HCT116 (cell line): ENCODE results near the gene KDM5A.

Experiments used
- CEBPB ChIP-seq: IDR thresholded peaks from 2 replicates; pipeline ENCODE4 v1.6.1; 2012; ENCODE audit warnings: low read depth
- ELF1 ChIP-seq: IDR thresholded peaks from 2 replicates; pipeline ENCODE4 v1.6.1; 2012; ENCODE audit warnings: low read depth, borderline replicate concordance
- EZH2 ChIP-seq: fragments of 200-600 bp; sonication (generic); IDR thresholded peaks from 2 replicates; pipeline ENCODE4 v1.6.1; 2017; ENCODE audit warnings: antibody characterized with exemption, mixed run types
- EZH2phosphoT487 ChIP-seq: fragments of 200-600 bp; IDR thresholded peaks from 2 replicates; pipeline ENCODE4 v1.6.1; 2018; ENCODE audit warnings: antibody characterized with exemption, borderline replicate concordance
- JUND ChIP-seq: IDR thresholded peaks from 2 replicates; pipeline ENCODE4 v1.6.1; 2012
- POLR2A ChIP-seq: IDR thresholded peaks from 2 replicates; pipeline ENCODE4 v1.7.0; 2011; ENCODE audit warnings: borderline replicate concordance; ENCODE audit not compliant: insufficient read depth, insufficient read length; ENCODE audit errors: extremely low read depth
- POLR2AphosphoS5 ChIP-seq: IDR thresholded peaks from 2 replicates; pipeline ENCODE4 v1.6.1; 2011; ENCODE audit warnings: mild to moderate bottlenecking, low read depth, low read length, moderate library complexity
- SIN3A ChIP-seq: IDR thresholded peaks from 2 replicates; pipeline ENCODE4 v1.6.1; 2012; ENCODE audit warnings: low read depth
- YY1 ChIP-seq: IDR thresholded peaks from 2 replicates; pipeline ENCODE4 v1.6.1; 2011; ENCODE audit warnings: low read length, low read depth, moderate library complexity, mild to moderate bottlenecking; ENCODE audit not compliant: insufficient replicate concordance; ENCODE audit errors: extremely low read depth
- ZNF274 ChIP-seq: fragments of 200-500 bp; sonication (Bioruptor generic); IDR thresholded peaks from 2 replicates; pipeline ENCODE4 v1.6.1; 2014; ENCODE audit warnings: mild to moderate bottlenecking, low read depth, low read length, inconsistent platforms
- TF ChIP-seq, protein P1 (sequence below), 3 experiments: fragments of 200-600 bp in 1 of 3; sonication (generic) in 1 of 3; IDR thresholded peaks in 2 of 3; conservative IDR thresholded peaks in 1 of 3; 2 replicates each; pipeline ENCODE4 v1.5.1; 2012 to 2017; ENCODE audit warnings: low read depth in 2 of 3, low read length in 2 of 3, antibody characterized with exemption in 1 of 3, borderline replicate concordance in 1 of 3, control low read depth in 1 of 3, mild to moderate bottlenecking in 1 of 3, mixed read lengths in 1 of 3, mixed run types in 1 of 3, moderate library complexity in 1 of 3; ENCODE audit not compliant: insufficient read depth in 1 of 3
- TF ChIP-seq, protein P2 (sequence below): IDR thresholded peaks from 2 replicates; pipeline ENCODE4 v1.6.1; 2012
- TF ChIP-seq, protein P3 (sequence below): IDR thresholded peaks from 2 replicates; pipeline ENCODE4 v1.6.1; 2012; ENCODE audit warnings: low read depth

DNA sequence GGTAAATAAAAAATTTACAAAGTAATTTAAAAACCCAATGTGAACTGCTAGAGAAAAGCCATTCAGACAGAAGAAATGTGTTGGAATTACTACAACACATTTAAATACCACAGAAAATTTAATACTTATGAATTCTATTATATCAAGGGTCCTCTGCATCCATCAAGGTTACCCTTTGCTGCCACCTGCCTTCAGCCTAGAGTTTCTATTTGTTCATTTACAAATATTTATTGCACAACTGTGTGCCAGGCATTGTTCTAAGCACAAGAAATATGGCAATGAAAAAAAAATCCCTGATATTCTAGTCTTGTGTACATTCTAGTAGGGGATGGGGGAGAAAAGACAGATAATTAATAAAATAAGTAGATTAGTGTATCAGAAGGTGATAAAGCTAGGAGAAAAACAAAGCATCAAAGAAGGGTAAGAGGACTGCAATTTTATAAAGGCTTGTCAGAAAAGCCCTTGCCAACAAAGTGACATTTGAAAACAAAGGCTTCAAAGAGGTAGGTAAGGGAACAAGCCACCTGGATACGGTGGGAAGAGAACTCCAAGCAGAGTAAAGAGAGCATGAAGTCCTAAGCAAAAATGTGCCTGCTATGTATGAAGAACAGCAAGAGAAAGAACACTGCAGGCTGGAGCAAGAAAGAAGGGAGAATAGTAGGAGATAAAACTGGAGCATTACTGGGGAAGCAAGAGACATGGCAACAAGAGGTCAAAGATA is 67.4 kb downstream of the KDM5A start:
- TF ChIP-seq, protein P1, sequence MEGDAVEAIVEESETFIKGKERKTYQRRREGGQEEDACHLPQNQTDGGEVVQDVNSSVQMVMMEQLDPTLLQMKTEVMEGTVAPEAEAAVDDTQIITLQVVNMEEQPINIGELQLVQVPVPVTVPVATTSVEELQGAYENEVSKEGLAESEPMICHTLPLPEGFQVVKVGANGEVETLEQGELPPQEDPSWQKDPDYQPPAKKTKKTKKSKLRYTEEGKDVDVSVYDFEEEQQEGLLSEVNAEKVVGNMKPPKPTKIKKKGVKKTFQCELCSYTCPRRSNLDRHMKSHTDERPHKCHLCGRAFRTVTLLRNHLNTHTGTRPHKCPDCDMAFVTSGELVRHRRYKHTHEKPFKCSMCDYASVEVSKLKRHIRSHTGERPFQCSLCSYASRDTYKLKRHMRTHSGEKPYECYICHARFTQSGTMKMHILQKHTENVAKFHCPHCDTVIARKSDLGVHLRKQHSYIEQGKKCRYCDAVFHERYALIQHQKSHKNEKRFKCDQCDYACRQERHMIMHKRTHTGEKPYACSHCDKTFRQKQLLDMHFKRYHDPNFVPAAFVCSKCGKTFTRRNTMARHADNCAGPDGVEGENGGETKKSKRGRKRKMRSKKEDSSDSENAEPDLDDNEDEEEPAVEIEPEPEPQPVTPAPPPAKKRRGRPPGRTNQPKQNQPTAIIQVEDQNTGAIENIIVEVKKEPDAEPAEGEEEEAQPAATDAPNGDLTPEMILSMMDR (IDR thresholded peaks at IDR 0.05 in 2 of 3, conservative IDR thresholded peaks at IDR 0.05 in 1 of 3; ENCODE audit: borderline replicate concordance in 1 of 3, insufficient read depth in 1 of 3, low read depth in 2 of 3, low read length in 2 of 3), result peak in 2 of 3 experiments; percentile 17 to 19; a peak in 2 of 6 replicates
- no peak for TF ChIP-seq ZNF274
- no peak for TF ChIP-seq YY1
- no peak for TF ChIP-seq POLR2AphosphoS5
- TF ChIP-seq POLR2A, result no peak
- TF ChIP-seq SIN3A, result no peak
- no peak for TF ChIP-seq EZH2
- TF ChIP-seq, protein P2, sequence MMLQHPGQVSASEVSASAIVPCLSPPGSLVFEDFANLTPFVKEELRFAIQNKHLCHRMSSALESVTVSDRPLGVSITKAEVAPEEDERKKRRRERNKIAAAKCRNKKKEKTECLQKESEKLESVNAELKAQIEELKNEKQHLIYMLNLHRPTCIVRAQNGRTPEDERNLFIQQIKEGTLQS, result no peak
- no peak for TF ChIP-seq JUND
- TF ChIP-seq, protein P3, sequence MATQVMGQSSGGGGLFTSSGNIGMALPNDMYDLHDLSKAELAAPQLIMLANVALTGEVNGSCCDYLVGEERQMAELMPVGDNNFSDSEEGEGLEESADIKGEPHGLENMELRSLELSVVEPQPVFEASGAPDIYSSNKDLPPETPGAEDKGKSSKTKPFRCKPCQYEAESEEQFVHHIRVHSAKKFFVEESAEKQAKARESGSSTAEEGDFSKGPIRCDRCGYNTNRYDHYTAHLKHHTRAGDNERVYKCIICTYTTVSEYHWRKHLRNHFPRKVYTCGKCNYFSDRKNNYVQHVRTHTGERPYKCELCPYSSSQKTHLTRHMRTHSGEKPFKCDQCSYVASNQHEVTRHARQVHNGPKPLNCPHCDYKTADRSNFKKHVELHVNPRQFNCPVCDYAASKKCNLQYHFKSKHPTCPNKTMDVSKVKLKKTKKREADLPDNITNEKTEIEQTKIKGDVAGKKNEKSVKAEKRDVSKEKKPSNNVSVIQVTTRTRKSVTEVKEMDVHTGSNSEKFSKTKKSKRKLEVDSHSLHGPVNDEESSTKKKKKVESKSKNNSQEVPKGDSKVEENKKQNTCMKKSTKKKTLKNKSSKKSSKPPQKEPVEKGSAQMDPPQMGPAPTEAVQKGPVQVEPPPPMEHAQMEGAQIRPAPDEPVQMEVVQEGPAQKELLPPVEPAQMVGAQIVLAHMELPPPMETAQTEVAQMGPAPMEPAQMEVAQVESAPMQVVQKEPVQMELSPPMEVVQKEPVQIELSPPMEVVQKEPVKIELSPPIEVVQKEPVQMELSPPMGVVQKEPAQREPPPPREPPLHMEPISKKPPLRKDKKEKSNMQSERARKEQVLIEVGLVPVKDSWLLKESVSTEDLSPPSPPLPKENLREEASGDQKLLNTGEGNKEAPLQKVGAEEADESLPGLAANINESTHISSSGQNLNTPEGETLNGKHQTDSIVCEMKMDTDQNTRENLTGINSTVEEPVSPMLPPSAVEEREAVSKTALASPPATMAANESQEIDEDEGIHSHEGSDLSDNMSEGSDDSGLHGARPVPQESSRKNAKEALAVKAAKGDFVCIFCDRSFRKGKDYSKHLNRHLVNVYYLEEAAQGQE, result no peak
- TF ChIP-seq ELF1, result no peak
- no peak for TF ChIP-seq CEBPB
- TF ChIP-seq EZH2phosphoT487, result no peak
